GM04504 (cell line): ENCODE data around the gene PHTF1.
A peak's percentile ranks its signal among the peaks of the same experiment; 100 is the strongest.
"Not testable (repeated sequence)": the region's sequence is repeated elsewhere in the genome, so short reads cannot be mapped to it uniquely, and the experiment has no call there.

Experiments
- DNase-seq: peaks from one replicate; pipeline ENCODE4 v3.0.0-alpha.2; 2012; ENCODE audit warnings: low read depth

The PHTF1 gene

DNA sequence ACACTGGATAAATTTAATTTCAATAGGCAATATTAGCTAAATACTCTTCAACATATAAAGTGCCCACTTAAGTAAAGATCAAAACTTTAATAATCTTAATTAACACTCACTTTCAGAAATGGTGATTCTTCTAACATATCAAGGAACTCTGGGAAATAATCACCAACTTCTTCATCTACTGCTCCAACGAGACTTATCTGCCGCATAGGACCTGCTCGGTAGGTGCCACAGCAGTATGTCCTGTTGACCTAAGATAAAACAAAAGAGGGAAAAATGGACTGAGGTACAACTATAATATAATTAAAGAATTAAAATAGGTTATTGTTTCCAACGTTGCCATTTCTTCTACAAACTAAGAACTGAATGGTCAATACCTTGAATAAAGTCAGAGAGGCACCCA lies 18.3 kb upstream of the PHTF1 start:
- DNase-seq: no peak

DNA sequence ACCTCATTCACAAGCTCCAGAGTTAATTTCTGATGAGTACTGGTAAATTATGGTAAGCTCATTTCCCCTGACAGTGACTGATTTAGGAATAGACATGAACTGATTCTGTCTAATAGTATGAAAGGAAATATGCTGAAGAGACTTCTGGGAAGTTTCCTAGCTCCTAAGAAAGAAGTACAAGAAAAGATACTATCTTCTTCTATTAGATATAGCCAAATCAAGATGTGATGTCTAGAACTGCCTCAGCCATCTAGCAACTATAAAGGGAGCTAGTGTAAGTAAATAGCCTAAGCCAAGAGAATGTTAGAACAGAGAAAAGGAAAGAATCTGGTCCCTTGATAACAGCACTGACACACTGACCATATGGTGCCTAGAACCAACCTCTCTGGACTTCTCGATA lies 10.7 kb upstream of the PHTF1 start:
- no peak for DNase-seq

DNA sequence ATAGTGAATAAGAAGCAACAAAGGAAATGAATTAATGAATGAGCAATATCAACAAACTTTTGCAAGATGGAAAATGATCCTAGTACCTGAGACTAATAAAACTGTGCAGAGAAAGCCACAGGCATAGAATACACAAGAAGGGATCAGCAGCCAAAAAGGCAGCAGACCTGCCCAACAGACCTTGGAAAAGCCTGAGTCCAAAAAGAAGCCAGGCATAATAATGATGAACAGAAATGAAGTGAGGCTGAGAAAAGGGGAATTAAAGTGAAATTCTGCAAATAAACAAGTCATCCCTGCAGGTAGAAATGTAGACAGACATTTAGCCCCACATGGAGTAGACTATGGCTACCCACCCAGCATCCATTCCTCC lies 10.3 kb upstream of the PHTF1 start:
- DNase-seq: no peak

DNA sequence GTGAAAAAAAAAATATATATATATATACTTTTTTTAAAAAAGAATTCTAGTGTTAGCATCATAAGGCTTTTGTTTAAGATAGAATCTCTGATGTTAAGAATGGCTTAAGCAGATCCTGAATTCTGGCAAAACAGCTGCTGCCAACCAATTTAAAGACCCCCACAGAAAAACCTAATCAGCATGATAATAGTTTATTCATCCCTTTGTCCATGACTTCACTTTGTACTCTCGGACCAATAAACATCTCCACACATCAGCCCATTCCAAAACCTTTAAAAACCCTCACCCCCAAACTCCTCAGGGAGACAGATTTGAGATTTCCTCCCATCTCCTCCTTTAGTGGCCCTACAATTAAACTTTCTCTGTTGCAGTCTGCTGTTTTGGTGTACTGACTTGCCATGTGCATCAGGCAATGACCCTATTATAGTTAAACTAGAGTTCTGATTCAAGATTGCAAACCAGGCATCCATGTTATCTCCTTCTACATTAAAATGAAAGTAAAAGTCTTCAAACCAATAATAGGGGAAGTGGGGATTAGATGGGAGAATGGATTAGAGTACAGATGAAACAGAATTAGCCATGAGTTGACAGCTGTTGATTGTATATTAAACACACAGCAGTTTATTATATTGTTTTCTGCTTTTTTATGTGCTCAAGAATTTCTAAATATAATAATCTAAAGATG lies 9.8 kb upstream of the PHTF1 start:
- DNase-seq: no peak

DNA sequence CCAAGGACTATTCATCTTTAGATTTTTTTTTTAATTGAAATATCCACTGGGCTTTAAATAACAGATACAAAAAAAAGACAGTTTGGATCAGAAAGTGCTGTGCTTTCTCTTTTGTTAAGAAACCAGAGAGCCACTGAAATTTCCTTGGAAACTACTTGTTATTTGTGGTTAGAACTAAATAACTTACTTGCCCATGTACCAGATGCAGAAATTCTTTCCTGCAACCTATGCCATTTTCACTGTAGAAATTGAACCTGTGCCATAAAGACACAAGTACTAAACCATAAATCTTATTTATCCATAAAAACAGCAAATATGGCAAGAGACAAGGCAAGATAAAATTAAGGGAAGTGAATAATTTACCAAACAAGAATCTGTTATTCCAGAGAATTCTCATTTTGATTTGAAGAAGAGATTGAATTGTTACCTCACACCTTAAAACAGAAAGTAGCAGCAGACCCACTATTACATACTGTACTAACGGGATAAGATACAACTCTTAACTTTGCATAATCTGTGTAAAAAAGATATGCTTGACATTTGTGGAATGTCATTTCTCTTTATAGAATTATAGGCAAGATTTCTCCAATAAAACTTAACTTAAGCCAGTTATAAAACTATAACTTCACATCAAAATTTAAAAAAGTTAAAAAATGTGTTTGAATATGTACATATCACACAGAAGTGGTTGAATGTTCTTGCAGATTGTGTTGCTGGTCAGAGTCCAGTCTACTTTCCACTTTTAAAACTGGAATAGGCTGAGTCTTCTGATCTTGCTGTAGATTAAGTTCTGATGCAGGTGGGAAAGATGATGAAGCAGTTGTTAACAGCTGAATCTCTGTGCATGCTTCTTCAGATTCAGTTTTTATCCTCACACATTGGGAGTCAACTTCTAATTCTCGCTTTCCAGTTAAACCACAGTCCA lies 6.3 kb upstream of the PHTF1 start:
- peak; percentile 31 for DNase-seq

DNA sequence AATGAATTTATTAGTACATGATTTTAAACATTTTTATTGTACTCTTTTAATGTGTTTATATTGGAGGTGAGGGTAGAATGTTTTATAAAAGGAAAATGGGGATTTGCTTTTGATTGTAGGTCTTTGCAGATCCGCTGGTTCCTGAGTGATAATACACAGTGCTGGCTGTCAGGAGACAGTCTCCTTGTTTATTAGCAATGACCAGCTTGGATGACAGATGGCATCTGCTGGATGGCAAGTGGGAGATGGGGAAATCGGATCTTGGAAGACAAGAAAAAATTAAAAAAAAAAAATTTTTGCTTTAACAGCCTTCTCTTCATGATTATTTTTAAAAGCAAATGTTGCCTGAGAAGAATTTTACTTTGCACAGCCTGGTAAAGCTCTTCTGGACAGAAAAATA lies 4.4 kb upstream of the PHTF1 start:
- no peak for DNase-seq

DNA sequence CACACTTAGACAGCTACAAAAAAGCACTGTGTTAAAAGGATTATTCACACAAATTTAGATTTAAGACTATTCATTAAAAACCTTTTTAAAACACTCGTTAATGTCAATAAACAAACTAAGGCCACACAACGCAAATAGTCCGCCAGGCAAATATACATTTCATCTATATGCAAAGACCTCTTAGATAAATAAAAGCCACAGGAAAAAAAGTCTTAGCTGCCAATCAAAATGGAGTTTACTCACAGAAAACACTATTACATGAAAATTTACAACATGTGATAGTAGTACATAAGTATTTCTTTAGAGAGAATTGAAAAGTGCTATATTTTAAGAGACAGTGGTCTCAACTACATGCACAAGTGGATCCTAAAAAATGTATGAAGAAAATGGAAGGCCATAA lies 2.7 kb upstream of the PHTF1 start:
- no peak for DNase-seq

DNA sequence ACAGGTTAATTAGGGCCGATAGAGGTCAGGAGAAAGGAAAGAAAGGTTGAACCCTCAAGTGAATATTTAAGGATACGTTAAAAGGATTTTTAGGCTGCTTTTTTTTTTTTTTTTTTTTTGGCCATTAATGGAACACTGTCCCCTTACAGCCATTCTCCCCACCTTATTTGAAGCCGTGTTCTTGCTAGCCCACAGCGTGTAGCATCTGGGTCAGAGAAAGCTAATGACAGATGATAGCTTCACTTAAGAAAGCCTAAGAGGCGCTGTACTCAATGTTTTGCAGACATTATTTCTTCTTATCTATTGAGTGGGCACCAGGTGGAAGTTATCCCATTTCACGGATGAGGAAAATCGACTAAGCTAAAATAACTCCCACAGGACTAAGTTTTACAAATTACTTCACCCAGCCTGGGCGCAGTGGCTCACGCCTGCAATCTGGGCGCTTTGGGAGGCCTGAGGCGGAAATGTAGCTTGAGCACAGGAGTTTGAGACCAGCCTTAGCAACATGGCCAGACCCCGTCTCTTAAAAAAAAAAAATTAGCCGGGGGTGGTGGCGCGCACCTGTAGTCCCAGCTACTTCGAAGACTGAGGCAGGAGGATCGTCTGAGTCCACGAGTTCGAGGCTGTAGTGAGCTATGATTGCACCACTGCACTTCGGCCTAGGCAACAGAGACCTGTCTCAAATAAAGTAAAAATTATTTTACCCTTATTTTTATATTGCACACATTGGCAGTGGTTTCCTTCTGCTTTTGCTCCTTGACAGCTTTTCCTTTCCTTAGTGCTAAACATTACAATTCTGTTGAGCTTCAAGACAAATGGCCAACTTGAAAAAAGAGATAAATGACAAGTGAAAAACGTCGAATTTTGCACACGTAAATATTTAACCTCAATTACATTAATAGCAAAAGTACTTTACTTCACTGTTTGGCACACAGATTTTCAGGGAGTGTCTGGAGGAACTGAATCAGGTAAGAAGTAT lies 1.1 kb upstream of the PHTF1 start:
- DNase-seq: no peak

DNA sequence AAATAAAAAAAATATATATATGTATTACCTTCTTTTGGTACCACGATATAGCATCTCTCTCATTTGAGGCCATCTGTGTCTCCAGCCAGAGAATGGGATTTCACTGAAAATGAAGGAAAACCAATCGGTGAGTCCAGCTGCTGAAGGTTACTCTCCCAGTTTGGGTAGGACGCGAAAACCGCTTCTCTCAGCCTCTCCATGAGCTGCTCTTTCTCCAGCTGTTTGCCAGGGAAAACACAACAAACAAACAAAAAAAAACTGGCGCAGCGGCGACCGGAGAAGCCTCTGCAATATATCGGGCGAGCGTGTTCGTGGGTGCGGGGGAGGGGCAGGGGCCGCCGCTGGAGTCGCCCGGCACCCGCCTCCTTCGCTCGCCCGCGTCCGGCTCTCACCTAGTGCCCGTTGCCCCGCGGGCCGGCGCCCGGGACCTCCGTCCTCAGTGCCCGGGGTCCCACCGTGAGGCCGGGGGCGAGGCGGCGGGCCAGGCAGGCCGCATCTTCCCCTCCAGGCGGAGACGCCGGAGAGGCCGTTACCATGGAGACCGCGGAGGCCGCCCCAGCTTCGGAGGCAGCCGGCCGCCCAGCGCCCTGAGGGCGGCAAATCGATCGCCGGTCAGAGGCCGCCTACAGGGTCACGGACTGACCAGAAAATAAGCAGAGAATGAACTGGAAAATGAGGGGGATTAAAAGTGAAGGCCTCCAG lies 504 bp downstream of the PHTF1 start:
- peak; percentile 23 for DNase-seq

DNA sequence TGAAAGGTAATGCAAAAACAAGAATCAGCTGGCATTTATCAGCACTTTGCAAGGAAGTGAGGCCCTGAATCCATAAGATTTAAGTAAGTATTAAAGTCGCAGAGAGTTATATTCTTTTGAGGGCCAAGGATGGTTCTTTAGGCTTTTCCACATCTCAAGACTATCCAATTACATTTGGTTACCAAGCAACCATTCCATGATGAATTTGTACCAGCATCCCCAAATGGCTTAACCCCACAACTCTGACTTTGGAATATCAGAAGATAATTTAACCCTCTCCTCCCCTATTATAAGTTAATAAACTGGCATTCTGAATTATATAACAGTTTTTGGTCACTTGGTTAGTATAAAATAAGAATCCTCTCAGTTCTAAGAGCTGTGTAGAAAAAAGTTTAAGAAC lies 2.8 kb downstream of the PHTF1 start:
- DNase-seq: no peak

DNA sequence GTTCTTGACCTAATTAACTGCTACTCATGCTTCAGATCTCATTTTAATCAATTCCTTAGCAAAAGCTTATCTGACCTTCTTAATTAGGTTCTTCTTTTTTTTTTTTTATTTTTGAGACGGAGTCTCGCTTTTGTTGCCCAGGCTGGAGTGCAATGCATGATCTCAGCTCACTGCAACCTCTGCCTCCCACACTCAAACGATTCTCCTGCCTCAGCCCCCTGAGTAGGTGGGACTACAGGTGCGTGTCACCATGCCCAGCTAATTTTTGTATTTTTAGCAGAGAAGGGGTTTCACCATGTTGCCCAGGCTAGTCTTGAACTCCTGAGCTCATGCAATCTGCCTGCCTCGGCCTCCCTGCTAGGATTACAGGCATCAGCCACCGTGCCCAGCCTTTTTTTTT lies 6.0 kb downstream of the PHTF1 start:
- not testable (repeated sequence) for DNase-seq

DNA sequence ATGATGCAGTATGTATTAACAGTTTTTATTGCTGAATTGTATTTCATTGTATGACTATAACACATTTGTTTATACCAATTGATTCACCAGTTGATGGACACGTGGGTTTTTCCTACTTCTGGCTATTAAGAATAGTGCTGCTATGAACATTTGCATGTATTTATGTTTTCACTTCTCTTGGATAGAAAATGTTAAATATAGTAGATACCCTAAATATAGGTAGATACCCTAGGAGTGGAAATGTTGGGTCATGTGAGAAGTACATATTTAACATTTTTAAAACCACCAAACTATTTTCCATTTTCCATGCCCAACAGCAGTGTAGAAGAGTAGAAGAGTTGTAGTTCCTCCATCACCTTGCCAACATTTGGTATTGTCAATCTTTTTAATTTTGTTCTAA lies 7.8 kb downstream of the PHTF1 start:
- no peak for DNase-seq

DNA sequence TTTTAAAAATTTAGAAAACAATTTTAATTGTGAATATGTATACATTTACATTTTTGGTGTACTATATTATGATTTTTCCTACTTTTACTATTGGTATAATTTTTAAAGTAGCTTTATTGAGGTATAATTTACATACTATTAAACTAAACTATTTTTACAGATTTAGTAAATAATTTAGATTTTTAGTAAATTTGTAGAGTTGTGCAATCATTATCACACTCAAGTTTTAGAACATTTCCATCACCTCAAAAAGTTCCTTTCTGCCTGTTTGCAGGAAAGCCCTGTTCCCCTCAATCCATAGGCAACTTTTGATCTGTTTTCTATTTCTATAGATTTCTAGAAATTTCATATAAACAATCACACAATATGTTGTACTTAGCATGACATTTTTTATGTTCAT lies 8.2 kb downstream of the PHTF1 start:
- no peak for DNase-seq

DNA sequence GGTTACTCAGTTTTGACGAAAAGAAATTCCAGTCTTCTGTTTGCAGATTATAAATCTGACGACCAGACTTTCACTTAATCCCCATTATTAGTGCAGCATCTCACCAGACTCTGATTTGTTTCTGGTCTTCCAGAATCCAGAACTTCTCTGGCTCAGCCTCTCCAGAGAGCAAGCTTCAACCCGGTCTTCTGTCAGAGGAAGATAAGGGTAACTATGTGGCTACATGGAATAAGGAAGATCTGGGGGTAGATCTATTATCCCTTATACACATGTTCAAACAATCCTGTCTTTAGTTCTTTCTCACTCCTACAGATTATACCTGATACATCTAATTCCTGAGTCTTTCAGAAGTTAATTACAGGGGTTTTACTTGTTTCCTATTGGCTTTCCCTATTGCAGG lies 9.9 kb downstream of the PHTF1 start:
- no peak for DNase-seq

DNA sequence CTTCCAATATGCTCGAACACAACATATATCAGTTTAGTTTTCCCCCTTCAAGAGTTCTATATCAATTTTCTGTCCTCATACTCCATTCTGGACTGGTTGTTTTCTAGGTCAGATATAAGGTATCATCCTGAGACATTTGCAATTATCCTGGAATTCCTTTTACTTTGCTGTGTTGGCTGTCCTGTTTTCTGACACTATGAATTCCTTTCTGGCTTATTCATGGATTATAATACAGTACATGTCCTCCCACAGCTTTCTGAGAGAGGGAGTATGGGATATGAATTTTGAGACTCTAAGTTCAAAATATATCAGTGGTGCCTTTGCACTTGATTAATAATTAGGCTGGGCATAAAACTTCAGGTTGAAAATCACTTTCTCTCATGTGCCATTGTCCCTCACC lies 11.9 kb downstream of the PHTF1 start:
- DNase-seq: no peak

DNA sequence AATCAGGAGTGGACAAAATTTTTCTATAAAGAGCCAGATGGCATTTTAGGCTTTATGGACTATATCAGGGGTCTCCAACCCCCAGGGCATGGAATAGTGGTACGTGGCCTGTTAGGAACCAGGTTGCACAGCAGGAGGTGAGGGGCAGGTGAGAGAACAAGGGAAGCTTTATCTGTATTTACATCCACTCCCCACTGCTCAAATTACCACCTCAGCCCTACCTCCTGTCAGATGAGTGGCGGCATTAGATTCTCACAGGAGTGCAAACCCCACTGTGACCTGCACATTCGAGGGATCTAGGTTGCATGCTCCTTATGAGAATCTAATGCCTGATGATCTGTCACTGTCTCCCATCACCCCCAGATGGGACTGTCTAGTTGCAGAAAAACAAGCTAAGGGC lies 13.9 kb downstream of the PHTF1 start:
- DNase-seq: no peak

DNA sequence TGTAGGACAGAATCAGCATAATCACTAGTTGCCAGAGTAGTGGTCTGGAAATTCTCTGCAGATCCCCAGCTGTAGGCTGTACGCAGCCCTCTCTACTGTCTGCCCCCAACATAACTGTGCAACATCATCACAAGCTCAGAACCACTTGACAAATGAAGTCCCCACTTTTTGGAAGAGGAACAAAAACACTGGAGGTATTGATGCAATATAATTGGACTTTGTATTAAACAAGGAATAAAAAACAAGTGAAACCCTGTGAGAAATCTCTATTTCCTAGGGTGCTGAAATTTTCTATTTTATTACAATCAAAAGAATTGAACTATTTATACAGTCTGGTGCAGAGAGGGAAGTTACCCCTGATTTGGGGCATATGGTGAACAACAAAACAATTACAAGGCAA lies 15.2 kb downstream of the PHTF1 start:
- no peak for DNase-seq

DNA sequence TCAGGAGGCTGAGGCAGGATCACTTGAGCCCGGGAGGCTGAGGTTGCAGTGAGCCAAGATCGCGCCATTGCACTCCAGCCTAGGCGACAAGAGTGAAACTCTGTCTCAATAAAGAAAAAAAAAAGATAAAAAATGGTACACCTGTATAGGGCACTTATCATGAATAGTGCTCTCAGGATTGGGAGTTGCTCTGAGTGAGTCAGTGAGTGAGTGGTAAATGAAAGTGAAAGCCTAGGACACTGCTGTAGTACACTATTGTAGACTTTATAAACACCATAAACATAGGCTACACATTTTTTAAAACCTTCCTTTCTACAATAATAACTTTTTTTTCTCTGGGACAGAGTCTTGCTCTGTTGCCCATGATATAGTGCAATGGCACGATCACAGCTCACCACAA lies 16.8 kb downstream of the PHTF1 start:
- DNase-seq: no peak

DNA sequence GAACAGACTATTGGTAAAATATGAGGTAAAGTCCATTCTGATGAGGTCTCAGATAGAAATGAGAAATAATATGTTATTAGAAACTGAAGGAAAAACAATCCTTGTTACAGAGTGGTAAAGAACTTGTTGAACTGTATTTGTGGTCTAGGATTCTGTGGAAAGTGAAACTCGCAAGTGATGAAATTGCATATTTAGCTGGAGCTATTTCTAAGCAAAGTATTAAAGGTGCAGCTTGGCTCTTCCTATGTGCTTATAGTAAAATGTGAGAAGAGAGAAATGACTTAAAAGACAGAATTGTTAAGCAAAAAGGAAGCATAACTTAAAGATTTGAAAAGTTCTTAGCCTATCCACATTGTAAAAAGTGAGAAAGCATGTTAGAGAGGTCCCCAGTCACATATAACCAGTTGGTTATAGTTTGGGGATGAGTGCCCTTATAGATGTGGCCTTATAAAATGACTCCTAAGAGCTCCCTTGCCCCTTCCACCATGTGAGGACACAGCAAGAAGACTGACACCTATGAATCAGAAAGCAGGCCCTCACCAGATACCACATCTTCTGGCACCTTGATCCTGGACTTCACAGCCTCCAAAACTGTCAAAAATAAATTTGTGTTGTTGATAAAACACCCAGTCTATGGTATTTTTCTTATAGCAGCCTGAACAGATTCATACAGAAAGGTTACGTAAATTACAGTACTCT lies 24.8 kb downstream of the PHTF1 start:
- no peak for DNase-seq

DNA sequence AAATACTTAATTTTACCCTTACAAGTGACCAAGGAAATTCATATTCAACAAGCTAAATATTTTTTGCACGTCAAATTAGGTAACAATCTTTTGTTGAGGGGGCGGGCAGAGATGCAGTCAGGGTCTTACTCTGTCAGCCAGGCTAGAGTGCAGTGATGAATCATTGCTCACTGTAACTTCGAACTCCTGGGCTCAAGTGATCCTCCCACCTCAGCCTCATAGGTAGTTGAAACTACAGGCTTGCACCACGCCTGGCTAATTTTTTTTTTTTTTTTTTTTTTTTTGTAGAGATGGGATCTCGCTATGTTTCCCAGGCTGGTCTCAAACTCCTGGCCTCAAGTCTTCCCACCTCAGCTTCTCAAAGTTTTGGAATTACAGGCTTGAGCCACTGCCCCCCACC lies 26.5 kb downstream of the PHTF1 start:
- DNase-seq: no peak

DNA sequence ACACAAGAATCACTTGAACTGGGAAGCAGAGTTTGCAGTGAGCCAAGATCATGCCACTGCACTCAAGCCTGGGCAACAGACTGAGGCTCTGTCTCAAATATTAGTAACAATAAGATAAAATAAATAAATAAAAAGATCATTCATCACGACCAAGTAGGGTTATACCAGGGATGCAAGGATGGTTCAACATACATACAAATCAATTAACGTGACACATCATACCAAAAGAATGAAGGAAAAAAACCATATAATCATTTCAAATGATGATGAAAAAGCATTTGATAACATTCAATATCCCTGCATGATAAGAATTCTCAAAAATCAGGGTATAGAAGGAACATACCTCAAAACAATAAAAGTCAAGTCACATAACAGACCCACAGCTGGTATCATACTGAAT lies 38.3 kb downstream of the PHTF1 start:
- DNase-seq: no peak
